Heart right ventricle (tissue), 16 donors: Measurements from ENCODE around the gene LRMDA. TPM values are rescaled to one million over a fixed set of nuclear protein-coding genes. Genes with fewer than 3 reads are reported as not detected.

Experiments used
- ATAC-seq, 8 donors: fragments of 200-7000 bp; cut with Tn5 transposase; one replicate each; pipeline ENCODE4 v1.9.1; 2020; ENCODE audit warnings: mild to moderate bottlenecking in 8 of 8, moderate library complexity in 8 of 8, moderate number of reproducible peaks in 1 of 8
- DNase-seq, 2 donors: peaks; one replicate each; pipeline ENCODE4 v3.0.0-alpha.2; 2020
- H3K27ac ChIP-seq, 10 donors: fragments of 200-600 bp; sonication (generic) in 2 of 10; one replicate each; pipeline versions ENCODE4 v1.5.0 to v1.8.0; 2020 to 2022; ENCODE audit warnings: mild to moderate bottlenecking in 3 of 10
- H3K27me3 ChIP-seq, 7 donors: fragments of 200-600 bp; one replicate each; pipeline ENCODE4 v1.8.0; 2021 to 2022; ENCODE audit warnings: mild to moderate bottlenecking in 2 of 7
- H3K36me3 ChIP-seq, 9 donors: fragments of 200-600 bp; sonication (generic) in 1 of 9; one replicate each; pipeline versions ENCODE4 v1.5.0 to v1.8.0; 2020 to 2022; ENCODE audit warnings: mild to moderate bottlenecking in 2 of 9
- H3K4me1 ChIP-seq, 9 donors: fragments of 200-600 bp; sonication (generic) in 1 of 9; one replicate each; pipeline versions ENCODE4 v1.5.0 to v1.8.0; 2020 to 2022; ENCODE audit warnings: mild to moderate bottlenecking in 4 of 9
- H3K4me3 ChIP-seq, 10 donors: fragments of 200-600 bp; sonication (generic) in 2 of 10; one replicate each; pipeline versions ENCODE4 v1.5.0 to v1.8.0; 2020 to 2022; ENCODE audit warnings: mild to moderate bottlenecking in 7 of 10, moderate library complexity in 2 of 10
- H3K9me3 ChIP-seq, 11 donors: fragments of 200-600 bp in 10 of 11; sonication (generic) in 2 of 11; one replicate each; pipeline versions ENCODE4 v1.5.0 to v1.8.0; 2013 to 2022; ENCODE audit warnings: mild to moderate bottlenecking in 2 of 11, control low read depth in 1 of 11, moderate library complexity in 1 of 11
- CTCF ChIP-seq, 9 donors: fragments of 200-600 bp; sonication (generic) in 2 of 9; IDR thresholded peaks; one replicate each; pipeline versions ENCODE4 v1.5.0 to v1.8.0; 2021 to 2022; ENCODE audit warnings: antibody characterized with exemption in 9 of 9, mild to moderate bottlenecking in 5 of 9, moderate library complexity in 1 of 9
- WGBS, 2 donors: extraction: QIAGEN DNeasy Blood & Tissue Kit; methylation state at CpG; one replicate each; pipeline ENCODE4 v1.1.7; 2013; ENCODE audit warnings: inconsistent platforms in 1 of 2; 5-methylcytosine and 5-hydroxymethylcytosine counted together
- intact Hi-C, 10 donors: fragments of 100-400 bp; cut with DNase I; formaldehyde crosslinking; loops; one replicate each; pipeline versions ENCODE4 v1.11.1 to v1.14.2; 2022
- polyA plus RNA-seq, 2 donors: library from polyadenylated mRNA; stranded (reverse); fragments of 200-250 nt; gene quantifications; one replicate each; pipeline ENCODE4 v1.2.3, GENCODE V29; 2013
- total RNA-seq, 10 donors: library from RNA; stranded (reverse); fragmentation: NEBNext Ultra II Directional in 3 of 10; extraction: Animal tissue kit (Norgen Biotek cat#: 25700) in 3 of 10; gene quantifications; one replicate each; pipeline versions ENCODE4 v1.2.1 to v1.2.4, GENCODE V29; 2021 to 2023
- donor health status: Arrhythmogenic right ventricular cardiomyopathy.
- donor health status: ischemic (EF 13 %, LVEDD 7.1; RV severe dilation, severe dysfunction).
- donor health status: healthy with polysubstance abuse.
- donor health status: DM: no; HTN: yes; CAD: no.
- donor health status: DM: no; HTN: no; CAD: no.
- donor health status: ischemic (EF 25% LVEDD 6.9; RV normal size, moderate dysfunction).
- donor health status: ischemic (EF 25% LVEDD 5.7; RV mildly dilated, moderate dysfunction).
- donor health status: healthy.
- donor health status: DM: yes; HTN: yes; CAD: no.
- donor health status: Ischemic cardiomyopathy.
- donor health status: ischemic (EF 35%, LVEDD 5.7; RV mildly dilated, moderate dysfunction).
- donor health status: nonischemic (EF 11% LVEDD 7.7; RV severe dilation, severe dysfunction).
- donor health status: DM: yes; HTN: yes; CAD: no.
- donor health status: PGD.
- donor health status: ischemic (EF 29% LVEDD 5.4; RV normal size, mild dysfunction).
- donor health status: nonischemic (EF 23%, LVEDD 6.1; RV moderate dilation, normal function).

Gene LRMDA
- total and polyA plus RNA-seq, 12 donors: 4.0 to 59.8 (median 12.7) TPM

DNA sequence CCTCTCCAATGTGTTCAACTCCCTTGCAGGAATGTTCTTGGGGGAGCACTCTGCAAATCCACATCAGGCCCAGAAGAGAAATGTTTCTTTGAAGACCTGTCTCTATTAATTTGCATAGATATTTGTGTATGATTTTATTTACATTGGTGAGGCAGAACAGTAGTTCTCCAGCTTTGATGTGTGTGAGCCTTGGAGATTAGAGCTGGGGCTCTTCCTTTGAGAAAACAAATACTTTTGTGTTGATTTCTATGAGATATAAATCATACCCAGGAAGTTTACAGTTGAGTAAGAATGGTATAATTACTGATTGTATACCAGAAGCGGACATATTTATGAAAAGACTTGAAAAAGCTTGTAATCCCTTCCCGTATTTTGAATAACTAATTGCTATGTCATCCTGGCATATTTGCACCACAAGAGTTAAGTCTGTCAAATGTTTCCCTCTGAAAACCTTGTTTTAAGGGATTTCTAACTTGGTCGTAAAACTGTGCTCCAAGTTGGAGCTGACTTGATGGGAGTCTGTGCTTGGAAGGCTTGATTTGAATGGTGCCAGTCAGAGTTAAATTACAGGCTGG is 468.5 kb downstream of the LRMDA start:
- WGBS, 2 donors: 92% methylated on average over 3 of the region's 3 CpGs
- H3K36me3 ChIP-seq: no peaks in the 10 kb centered on the region

GRCh38 chr10:75902816-75903215 is 471.4 kb downstream of the LRMDA start:
- TF ChIP-seq CTCF (IDR thresholded peaks at IDR 0.05): no peak
- Histone ChIP-seq H3K9me3 (no peaks in the 10 kb centered on the region), H3K4me1 (peaks cover 0 to 11% (median 0%) of the 10 kb centered on the region in 9 donors), H3K36me3 (no peaks in the 10 kb centered on the region), H3K4me3 (no peak overlapping the region), H3K27me3 (peaks cover 0 to 2% (median 0%) of the 10 kb centered on the region in 7 donors), H3K27ac (no peak overlapping the region)
- intact Hi-C loops: loop anchor here in 1 of 10 donors (10.0 kb wide), 1 partner anchor 508 kb away; no protein-coding TSS in a partner anchor
- ATAC-seq: no peak
- no peak for DNase-seq
- WGBS, 2 donors: 82 to 93% methylated on average over 5 of the region's 5 CpGs

More for the DNA sequence above, 468.5 kb downstream of the LRMDA start:
- peaks cover 0 to 2% (median 0%) of the 10 kb centered on the region in 7 donors for H3K27me3 ChIP-seq
- ATAC-seq (no peak), DNase-seq (no peak)
- H3K4me1 ChIP-seq: peaks cover 0 to 9% (median 0%) of the 10 kb centered on the region in 9 donors
- no peak overlapping the region for H3K4me3 ChIP-seq
- H3K27ac ChIP-seq: no peak overlapping the region
- H3K9me3 ChIP-seq: no peaks in the 10 kb centered on the region
- intact Hi-C loops: loop anchor here in 1 of 10 donors (10.0 kb wide), 1 partner anchor 505 kb away; no protein-coding TSS in a partner anchor
- no peak for TF ChIP-seq CTCF (IDR thresholded peaks at IDR 0.05)

DNA sequence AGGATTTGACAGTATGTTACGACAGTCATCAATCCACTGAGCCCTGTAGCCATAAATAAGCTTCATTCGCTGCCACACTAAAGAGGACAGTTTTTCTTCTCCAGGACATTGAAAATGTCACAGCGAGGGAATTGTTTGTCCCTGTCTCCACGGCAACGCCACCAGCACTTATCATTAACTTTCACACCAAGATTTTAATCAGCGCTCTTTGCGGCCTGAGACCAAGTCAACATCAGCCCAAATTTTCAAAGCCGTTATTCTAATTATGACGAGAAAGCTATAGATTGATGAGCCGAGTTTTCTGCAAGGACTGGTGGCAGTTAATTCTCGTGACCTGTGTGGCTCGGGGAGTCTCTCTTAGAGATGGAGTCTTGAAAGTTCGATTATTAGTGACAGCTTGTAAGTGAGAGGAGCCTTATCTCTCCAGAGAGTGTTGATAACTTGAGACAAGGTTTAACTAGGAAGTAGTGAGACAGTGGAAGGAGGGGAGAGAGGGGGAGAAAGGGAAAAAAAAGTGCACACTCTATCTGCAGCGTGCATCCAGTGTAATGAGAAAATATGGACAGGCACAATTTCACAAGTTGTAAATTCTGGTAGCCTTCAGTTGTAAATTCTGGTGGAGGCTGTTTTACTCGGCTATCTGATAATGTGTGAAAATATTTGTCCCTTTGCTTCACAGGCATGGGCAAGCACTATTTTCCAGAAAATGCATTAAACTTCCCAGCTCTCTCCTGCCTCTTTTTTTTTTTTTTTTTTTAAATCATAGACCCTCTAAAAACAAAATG is 473.3 kb downstream of the LRMDA start:
- intact Hi-C loops: loop anchor here in 4 of 10 donors (5.0 to 10.0 kb wide), 3 partner anchors 502 to 510 kb away; partner anchors contain the start of gene ZNF503 (in 2 of the 4)
- WGBS, 2 donors: 32 to 34% methylated on average over 15 of the region's 15 CpGs
- ATAC-seq: peak in 2 of 8 donors; percentile 27 to 58
- Histone ChIP-seq H3K4me3 (peak overlapping the region in 4 of 10 donors; percentile 2 to 30 (median 23)), H3K4me1 (peaks cover 0 to 11% (median 0%) of the 10 kb centered on the region in 9 donors), H3K27ac (no peak overlapping the region), H3K36me3 (no peaks in the 10 kb centered on the region), H3K27me3 (peaks cover 0 to 2% (median 0%) of the 10 kb centered on the region in 7 donors), H3K9me3 (no peaks in the 10 kb centered on the region)
- DNase-seq: no peak
- no peak for TF ChIP-seq CTCF (IDR thresholded peaks at IDR 0.05)

GRCh38 chr10:75905490-75905889 is 474.1 kb downstream of the LRMDA start:
- DNase-seq (no peak), ATAC-seq (no peak)
- peaks cover 0 to 11% (median 0%) of the 10 kb centered on the region in 9 donors for H3K4me1 ChIP-seq
- H3K9me3 ChIP-seq: no peaks in the 10 kb centered on the region
- no peaks in the 10 kb centered on the region for H3K36me3 ChIP-seq
- 94% methylated on average over 4 of the region's 4 CpGs for WGBS, 2 donors
- H3K27me3 ChIP-seq: peaks cover 0 to 2% (median 0%) of the 10 kb centered on the region in 7 donors
- no peak for TF ChIP-seq CTCF (IDR thresholded peaks at IDR 0.05)
- no peak overlapping the region for H3K27ac ChIP-seq
- intact Hi-C loops: loop anchor here in 4 of 10 donors (5.0 to 10.0 kb wide), 3 partner anchors 503 to 511 kb away; partner anchors contain the start of gene ZNF503 (in 2 of the 4)
- H3K4me3 ChIP-seq: no peak overlapping the region
